ENCODE measurements around the gene LARP4. TPM values are rescaled to one million over a fixed set of nuclear protein-coding genes. Genes with fewer than 3 reads are reported as not detected.

Gene LARP4
- total RNA-seq, 3 donors from 2014 or later (not counting 1 experiment from before 2014, with no cell fraction given) = 25.1 to 41.1 (median 35.3) TPM

DNA sequence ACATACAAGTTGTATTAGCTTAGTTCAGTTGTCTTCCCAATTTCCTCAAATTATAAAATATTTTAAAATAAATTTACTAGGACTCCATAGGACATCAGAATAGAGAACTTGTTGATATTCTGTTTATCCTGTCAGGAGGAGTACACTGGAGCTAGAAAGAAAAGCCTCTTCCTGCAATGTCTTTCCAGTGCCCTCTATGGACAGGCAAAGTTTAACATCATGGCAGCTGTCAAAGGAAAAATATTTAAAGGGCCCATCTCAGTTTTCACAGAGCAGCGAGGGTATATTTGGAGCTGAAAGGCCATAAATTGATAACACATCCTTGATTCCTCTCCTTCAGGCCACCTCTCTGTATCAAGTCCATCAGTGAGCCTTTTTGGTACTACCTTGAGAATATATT is 123.1 kb downstream of the LARP4 start:
- ATAC-seq (no peak), DNase-seq (no peak)
- intact Hi-C loops (cut with micrococcal nuclease) = no loop called here
- 95% methylated on average over 1 of the region's 1 CpG for whole genome bisulfite sequencing (ENCODE audit: insufficient coverage)
- Mint-ChIP-seq H3K4me1 (peaks cover 34% of the 10 kb centered on the region in 2 donors), H3K36me3 (no peaks in the 10 kb centered on the region), H3K4me3 (no peak overlapping the region), H3K9me3 (no peaks in the 10 kb centered on the region), H3K27ac (no peak overlapping the region), H3K27me3 (ENCODE audit: low read depth in 2 of 2) (no peaks in the 10 kb centered on the region)
- H3K36me3 ChIP-seq (ENCODE audit: control insufficient read depth, insufficient read depth, low read length) = peaks cover 3% of the 10 kb centered on the region
- H3K27ac ChIP-seq (ENCODE audit: low read length) = no peak overlapping the region
- no peak overlapping the region for H3K4me3 ChIP-seq (ENCODE audit: low read length)
- TF ChIP-seq CTCF (IDR thresholded peaks at IDR 0.05) = no peak
- H3K27me3 ChIP-seq (ENCODE audit: control insufficient read depth, insufficient read depth, low read length) = no peaks in the 10 kb centered on the region
- no peaks in the 10 kb centered on the region for H3K9me3 ChIP-seq (ENCODE audit: control insufficient read depth, insufficient read depth, low read length)
- H3K4me1 ChIP-seq (ENCODE audit: control insufficient read depth, insufficient read depth, low read length) = peaks cover 6% of the 10 kb centered on the region

GRCh38 chr12:50524621-50525020 is 123.9 kb downstream of the LARP4 start:
- intact Hi-C loops (cut with micrococcal nuclease) = no loop called here
- no peaks in the 10 kb centered on the region for H3K9me3 ChIP-seq (ENCODE audit: control insufficient read depth, insufficient read depth, low read length)
- Mint-ChIP-seq H3K9me3 (no peaks in the 10 kb centered on the region), H3K4me1 (peaks cover 32 to 33% of the 10 kb centered on the region in 2 donors), H3K27me3 (ENCODE audit: low read depth in 2 of 2) (no peaks in the 10 kb centered on the region), H3K36me3 (no peaks in the 10 kb centered on the region), H3K27ac (no peak overlapping the region), H3K4me3 (no peak overlapping the region)
- 92% methylated on average over 2 of the region's 2 CpGs for WGBS (ENCODE audit: insufficient coverage)
- H3K4me1 ChIP-seq (ENCODE audit: control insufficient read depth, insufficient read depth, low read length) = peaks cover 12% of the 10 kb centered on the region
- ATAC-seq (no peak), DNase-seq (no peak)
- H3K27ac ChIP-seq (ENCODE audit: low read length) = no peak overlapping the region
- H3K36me3 ChIP-seq (ENCODE audit: control insufficient read depth, insufficient read depth, low read length) = peaks cover 3% of the 10 kb centered on the region
- no peaks in the 10 kb centered on the region for H3K27me3 ChIP-seq (ENCODE audit: control insufficient read depth, insufficient read depth, low read length)
- no peak overlapping the region for H3K4me3 ChIP-seq (ENCODE audit: low read length)
- no peak for TF ChIP-seq CTCF (IDR thresholded peaks at IDR 0.05)

GRCh38 chr12:50525422-50525821 is 124.7 kb downstream of the LARP4 start:
- DNase-seq = no peak
- Histone ChIP-seq H3K4me1 (ENCODE audit: control insufficient read depth, insufficient read depth, low read length) (peaks cover 8% of the 10 kb centered on the region), H3K9me3 (ENCODE audit: control insufficient read depth, insufficient read depth, low read length) (no peaks in the 10 kb centered on the region), H3K4me3 (ENCODE audit: low read length) (no peak overlapping the region), H3K27me3 (ENCODE audit: control insufficient read depth, insufficient read depth, low read length) (no peaks in the 10 kb centered on the region), H3K36me3 (ENCODE audit: control insufficient read depth, insufficient read depth, low read length) (peaks cover 3% of the 10 kb centered on the region), H3K27ac (ENCODE audit: low read length) (no peak overlapping the region)
- intact Hi-C loops (cut with micrococcal nuclease) = no loop called here
- Mint-ChIP-seq H3K4me3 (no peak overlapping the region), H3K27ac (peak overlapping the region in 1 of 2 donors; percentile 58), H3K27me3 (ENCODE audit: low read depth in 2 of 2) (no peaks in the 10 kb centered on the region), H3K9me3 (no peaks in the 10 kb centered on the region), H3K36me3 (no peaks in the 10 kb centered on the region), H3K4me1 (peaks cover 28% of the 10 kb centered on the region in 2 donors)
- no peak for TF ChIP-seq CTCF (IDR thresholded peaks at IDR 0.05)
- no peak for ATAC-seq
- 92% methylated on average over 2 of the region's 2 CpGs for WGBS (ENCODE audit: insufficient coverage)

DNA sequence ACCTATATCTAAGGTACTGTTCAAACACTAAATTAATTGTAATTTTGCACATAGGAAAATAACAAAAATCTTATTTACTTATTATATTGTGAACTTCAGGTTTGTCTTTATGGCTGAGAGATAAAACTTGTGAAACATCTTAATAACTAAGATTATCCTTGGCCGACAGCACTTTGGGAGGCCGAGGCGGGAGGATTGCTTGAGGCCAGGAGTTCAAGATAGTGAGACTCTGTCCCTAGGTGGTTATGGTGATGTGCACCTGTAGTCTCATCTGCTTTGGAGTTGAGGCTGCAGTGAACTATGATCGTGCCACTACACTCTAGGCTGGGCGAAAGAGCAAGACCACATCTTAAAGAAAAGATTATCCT is 126.7 kb downstream of the LARP4 start:
- Mint-ChIP-seq H3K9me3 (no peaks in the 10 kb centered on the region), H3K4me3 (no peak overlapping the region), H3K4me1 (peaks cover 22% of the 10 kb centered on the region in 2 donors), H3K36me3 (no peaks in the 10 kb centered on the region), H3K27me3 (ENCODE audit: low read depth in 2 of 2) (no peaks in the 10 kb centered on the region), H3K27ac (no peak overlapping the region)
- TF ChIP-seq CTCF (IDR thresholded peaks at IDR 0.05) = no peak
- ATAC-seq (no peak), DNase-seq (no peak)
- Histone ChIP-seq H3K27me3 (ENCODE audit: control insufficient read depth, insufficient read depth, low read length) (no peaks in the 10 kb centered on the region), H3K9me3 (ENCODE audit: control insufficient read depth, insufficient read depth, low read length) (no peaks in the 10 kb centered on the region), H3K4me3 (ENCODE audit: low read length) (no peak overlapping the region), H3K27ac (ENCODE audit: low read length) (no peak overlapping the region), H3K4me1 (ENCODE audit: control insufficient read depth, insufficient read depth, low read length) (peaks cover 17% of the 10 kb centered on the region), H3K36me3 (ENCODE audit: control insufficient read depth, insufficient read depth, low read length) (peaks cover 3% of the 10 kb centered on the region)
- 100% methylated on average over 3 of the region's 5 CpGs for WGBS (ENCODE audit: insufficient coverage)
- intact Hi-C loops (cut with micrococcal nuclease) = no loop called here

Measured in natural killer cell (primary cell).